ENCODE measurements around the gene LMNA. TPM values are rescaled to one million over a fixed set of nuclear protein-coding genes. Genes with fewer than 3 reads are reported as not detected.
"Not testable (repeated sequence)": the region's sequence is repeated elsewhere in the genome, so short reads cannot be mapped to it uniquely, and the experiment has no call there.

The LMNA gene
- total and polyA plus RNA-seq, 4 donors = 60.4 to 160 (median 97.2) TPM

DNA sequence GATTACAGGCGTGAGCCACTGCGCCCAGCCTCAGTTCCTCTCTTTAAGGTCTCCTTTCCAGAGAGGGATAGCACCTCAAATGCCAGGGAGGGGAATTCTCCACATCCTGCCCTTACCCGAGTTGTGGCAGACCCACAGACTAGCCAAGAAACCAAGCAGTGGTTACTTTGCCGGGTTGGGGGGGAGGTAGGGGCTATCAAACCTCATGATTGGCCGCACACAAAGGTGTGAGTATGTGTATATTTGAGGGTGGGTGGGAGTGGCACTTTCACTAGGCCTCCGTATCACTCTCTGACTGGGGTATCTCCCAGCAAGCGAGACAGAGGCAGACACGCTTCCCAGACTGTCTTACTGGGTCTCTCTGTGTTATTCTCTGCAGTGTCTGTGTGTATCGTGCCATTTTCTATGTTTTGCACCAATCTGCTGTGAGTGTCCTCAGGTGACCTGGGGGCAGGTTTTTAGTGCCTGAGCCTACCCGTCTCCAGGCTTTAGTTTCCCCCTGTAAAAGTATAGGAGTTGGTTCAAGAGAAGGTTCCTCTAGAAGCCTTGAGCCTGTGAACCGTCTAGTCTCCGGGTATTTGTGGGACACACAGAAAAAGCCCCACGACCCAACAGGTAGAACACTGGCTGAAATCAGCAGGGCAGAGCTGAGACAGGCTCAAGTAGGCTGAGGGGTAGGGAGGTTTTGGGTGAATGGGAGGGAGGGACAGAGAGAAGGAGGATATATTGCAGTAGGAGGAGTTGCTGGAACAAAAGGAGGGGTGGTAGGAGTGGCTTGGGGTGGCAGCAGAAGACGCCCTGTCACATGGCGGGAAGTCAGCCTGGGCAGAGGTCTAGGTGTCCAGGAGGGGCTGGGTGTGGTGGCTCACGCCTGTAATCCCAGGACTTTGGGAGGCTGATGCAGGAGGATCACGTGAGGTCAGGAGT is 10.3 kb downstream of the LMNA start:
- Histone ChIP-seq H3K4me1 (ENCODE audit: control insufficient read depth in 4 of 4, insufficient read depth in 4 of 4, low read length in 3 of 4) (peaks cover 9 to 71% (median 50%) of the 10 kb centered on the region in 4 donors), H3K36me3 (ENCODE audit: control insufficient read depth in 4 of 4, insufficient read depth in 3 of 4, low read depth in 1 of 4, low read length in 3 of 4) (no peaks in the 10 kb centered on the region), H3K27ac (ENCODE audit: low read depth in 1 of 2, low read length in 2 of 2) (peak overlapping the region; percentile 67 to 93), H3K27me3 (ENCODE audit: control insufficient read depth in 4 of 4, insufficient read depth in 4 of 4, low read length in 3 of 4) (no peaks in the 10 kb centered on the region), H3K4me3 (ENCODE audit: low read depth in 1 of 3, low read length in 3 of 3) (no peak overlapping the region), H3K9ac (ENCODE audit: low read depth in 1 of 2, low read length in 2 of 2) (no peak overlapping the region), H3K9me3 (ENCODE audit: control insufficient read depth in 4 of 4, low read length in 3 of 4) (no peaks in the 10 kb centered on the region)
- DNase-seq (ENCODE audit: low spot score) = no peak
- TF ChIP-seq ATF3 (IDR thresholded peaks at IDR 0.05) = no peak
- no peak for TF ChIP-seq SP1 (IDR thresholded peaks at IDR 0.05)
- TF ChIP-seq TAF1 (conservative IDR thresholded peaks at IDR 0.05) = no peak
- no peak for TF ChIP-seq EGR1 (IDR thresholded peaks at IDR 0.05; ENCODE audit: low read depth in 2 of 2)
- no peak for TF ChIP-seq FOXA2 (IDR thresholded peaks at IDR 0.05)
- TF ChIP-seq CTCF (IDR thresholded peaks at IDR 0.05; ENCODE audit: low read depth, low read length, missing input control) = no peak
- TF ChIP-seq HNF4A (conservative IDR thresholded peaks at IDR 0.05) = no peak
- no peak for TF ChIP-seq YY1 (IDR thresholded peaks at IDR 0.05)
- TF ChIP-seq JUND (IDR thresholded peaks at IDR 0.05) = no peak
- no peak for TF ChIP-seq NR2F2 (IDR thresholded peaks at IDR 0.05)
- 82% methylated on average over 17 of the region's 17 CpGs for WGBS

DNA sequence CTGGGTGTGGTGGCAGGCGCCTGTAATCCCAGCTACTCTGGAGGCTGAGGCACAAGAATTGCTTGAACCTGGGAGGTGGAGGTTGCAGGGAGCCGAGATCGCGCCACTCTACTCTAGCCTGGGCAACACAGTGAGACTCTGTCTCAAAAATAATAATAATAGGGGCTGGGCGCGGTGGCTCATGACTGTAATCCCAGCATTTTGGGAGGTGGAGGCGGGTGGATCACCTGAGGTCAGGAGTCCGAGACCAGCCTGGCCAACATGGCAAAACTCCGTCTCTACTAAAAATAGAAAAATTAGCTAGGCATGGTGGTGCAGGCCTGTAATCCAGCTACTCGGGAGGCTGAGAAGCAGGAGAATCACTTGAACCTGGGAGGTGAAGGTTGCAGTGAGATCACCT is 11.0 kb downstream of the LMNA start:
- not testable (repeated sequence) for H3K27me3 ChIP-seq (ENCODE audit: control insufficient read depth in 4 of 4, insufficient read depth in 4 of 4, low read length in 3 of 4); H3K4me3 ChIP-seq (ENCODE audit: low read depth in 1 of 3, low read length in 3 of 3); H3K27ac ChIP-seq (ENCODE audit: low read depth in 1 of 2, low read length in 2 of 2); H3K9me3 ChIP-seq (ENCODE audit: control insufficient read depth in 4 of 4, low read length in 3 of 4); DNase-seq (ENCODE audit: low spot score); H3K9ac ChIP-seq (ENCODE audit: low read depth in 1 of 2, low read length in 2 of 2); H3K36me3 ChIP-seq (ENCODE audit: control insufficient read depth in 4 of 4, insufficient read depth in 3 of 4, low read depth in 1 of 4, low read length in 3 of 4)
- H3K4me1 ChIP-seq (ENCODE audit: control insufficient read depth in 4 of 4, insufficient read depth in 4 of 4, low read length in 3 of 4) = peaks cover 6 to 70% (median 47%) of the 10 kb centered on the region in 4 donors
- whole genome bisulfite sequencing = 85% methylated on average over 10 of the region's 10 CpGs

DNA sequence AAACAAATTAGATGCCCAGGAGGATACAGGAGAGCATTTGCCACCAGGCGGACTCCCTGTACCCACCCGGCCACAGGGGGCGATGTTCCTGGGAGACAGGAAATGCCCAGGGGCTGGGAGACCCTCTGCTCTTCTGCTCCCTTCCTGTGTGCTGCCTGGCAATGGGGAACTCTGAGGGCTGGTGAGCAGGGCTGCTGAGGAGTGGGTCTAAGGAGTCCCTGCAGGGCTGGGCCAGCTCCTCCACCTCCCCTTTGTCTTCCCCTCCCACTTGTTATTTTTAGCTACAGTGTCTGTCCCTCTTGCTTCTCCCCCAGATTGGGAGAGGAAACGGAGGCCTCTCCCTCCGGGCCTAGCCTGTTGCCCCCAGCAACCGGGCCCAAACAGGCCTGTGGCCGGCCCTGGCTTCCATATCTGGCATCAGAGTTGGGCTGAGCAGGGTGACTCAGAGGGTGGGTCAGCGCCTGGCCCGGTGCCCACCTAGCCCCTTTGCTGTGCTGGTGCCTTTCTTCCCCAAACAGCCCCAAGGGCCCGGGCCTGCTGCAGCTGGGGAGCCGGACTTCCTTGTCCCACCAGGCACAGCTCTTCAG is 11.6 kb downstream of the LMNA start:
- Histone ChIP-seq H3K9ac (ENCODE audit: low read depth in 1 of 2, low read length in 2 of 2) (no peak overlapping the region), H3K27ac (ENCODE audit: low read depth in 1 of 2, low read length in 2 of 2) (peak overlapping the region; percentile 61 to 78), H3K27me3 (ENCODE audit: control insufficient read depth in 4 of 4, insufficient read depth in 4 of 4, low read length in 3 of 4) (no peaks in the 10 kb centered on the region), H3K4me3 (ENCODE audit: low read depth in 1 of 3, low read length in 3 of 3) (no peak overlapping the region), H3K36me3 (ENCODE audit: control insufficient read depth in 4 of 4, insufficient read depth in 3 of 4, low read depth in 1 of 4, low read length in 3 of 4) (peaks cover 0 to 4% (median 0%) of the 10 kb centered on the region in 4 donors), H3K9me3 (ENCODE audit: control insufficient read depth in 4 of 4, low read length in 3 of 4) (no peaks in the 10 kb centered on the region), H3K4me1 (ENCODE audit: control insufficient read depth in 4 of 4, insufficient read depth in 4 of 4, low read length in 3 of 4) (peaks cover 4 to 64% (median 42%) of the 10 kb centered on the region in 4 donors)
- no peak for DNase-seq (ENCODE audit: low spot score)
- TF ChIP-seq ATF3 (IDR thresholded peaks at IDR 0.05) (no peak), SP1 (IDR thresholded peaks at IDR 0.05) (peak; percentile 11), HNF4A (conservative IDR thresholded peaks at IDR 0.05) (no peak), FOXA2 (IDR thresholded peaks at IDR 0.05) (no peak), JUND (IDR thresholded peaks at IDR 0.05) (peak in 1 of 2 donors; percentile 44), CTCF (IDR thresholded peaks at IDR 0.05; ENCODE audit: low read depth, low read length, missing input control) (peak; percentile 9), FOXA1 (IDR thresholded peaks at IDR 0.05) (no peak)
- 57% methylated on average over 11 of the region's 11 CpGs for WGBS

Data from liver (tissue), 9 donors.